HS-27A (cell line): ENCODE data around the gene USP16.
A peak's percentile ranks its signal among the peaks of the same experiment; 100 is the strongest.

Source experiments
- DNase-seq: peaks from one replicate; pipeline ENCODE4 v3.0.0-alpha.2; 2012; ENCODE audit warnings: low read depth, missing footprints

The USP16 gene

GRCh38 chr21:29084372-29084771 is 59.9 kb downstream of the USP16 start:
- DNase-seq = no peak

- DNase-seq = no peak
These were observed 60.8 kb downstream of the USP16 start for GRCh38 chr21:29085106-29085752.

GRCh38 chr21:29091033-29091432 is 66.6 kb downstream of the USP16 start:
- DNase-seq = peak; percentile 78

- no peak for DNase-seq
These were observed 67.9 kb downstream of the USP16 start for GRCh38 chr21:29092102-29092959.

GRCh38 chr21:29096218-29097015 is 71.9 kb downstream of the USP16 start:
- no peak for DNase-seq

GRCh38 chr21:29098156-29098555 is 73.7 kb downstream of the USP16 start:
- DNase-seq = no peak

GRCh38 chr21:29102791-29103257 is 78.4 kb downstream of the USP16 start:
- no peak for DNase-seq
